Measurements from ENCODE around the gene POLR1A. TPM values are rescaled to one million over a fixed set of nuclear protein-coding genes. Genes with fewer than 3 reads are reported as not detected.

The POLR1A gene
- polyA plus RNA-seq, 4 donors, result 1.4 to 12.6 (median 5.4) TPM

DNA sequence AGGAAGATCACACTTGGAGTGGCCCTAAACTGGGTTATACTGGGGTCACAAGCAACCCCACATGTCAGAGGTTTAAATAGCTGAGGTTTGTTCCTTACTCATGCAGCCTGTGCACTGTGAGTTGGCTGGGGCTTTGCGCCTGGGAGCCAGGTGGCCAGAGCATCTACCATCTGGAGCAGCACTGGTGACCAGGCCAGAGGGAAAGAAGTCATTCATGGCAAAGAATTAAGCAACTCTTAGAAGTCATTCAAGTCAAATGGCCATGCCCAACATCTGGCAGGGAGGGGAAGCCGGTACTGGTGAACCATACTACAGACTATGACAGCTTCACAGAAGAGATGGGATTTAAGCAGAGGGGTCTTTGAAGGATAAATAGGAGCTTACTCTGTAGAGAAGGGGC lies 90.7 kb downstream of the POLR1A start:
- WGBS, 3 donors, result 99 to 100% (median 100%) methylated on average over 2 of the region's 2 CpGs
- H3K4me1 ChIP-seq (ENCODE audit: control insufficient read depth in 3 of 3, insufficient read depth in 2 of 3, low read depth in 1 of 3, low read length in 2 of 3), result no peaks in the 10 kb centered on the region
- no peaks in the 10 kb centered on the region for H3K27me3 ChIP-seq (ENCODE audit: control insufficient read depth in 3 of 3, insufficient read depth in 3 of 3, low read length in 3 of 3)
- peaks cover 0 to 22% of the 10 kb centered on the region in 2 donors for H3K9me3 ChIP-seq (ENCODE audit: control insufficient read depth in 2 of 2, insufficient read depth in 1 of 2, low read depth in 1 of 2, low read length in 1 of 2)
- DNase-seq (no peak), FAIRE-seq (no peak)
- no peak overlapping the region for H3K27ac ChIP-seq (ENCODE audit: low read depth in 1 of 3, low read length in 2 of 3)
- no peak overlapping the region for H3K4me3 ChIP-seq (ENCODE audit: low read depth in 1 of 3, low read length in 3 of 3)
- no peaks in the 10 kb centered on the region for H3K36me3 ChIP-seq (ENCODE audit: control insufficient read depth in 3 of 3, insufficient read depth in 2 of 3, low read depth in 1 of 3, low read length in 3 of 3)

DNA sequence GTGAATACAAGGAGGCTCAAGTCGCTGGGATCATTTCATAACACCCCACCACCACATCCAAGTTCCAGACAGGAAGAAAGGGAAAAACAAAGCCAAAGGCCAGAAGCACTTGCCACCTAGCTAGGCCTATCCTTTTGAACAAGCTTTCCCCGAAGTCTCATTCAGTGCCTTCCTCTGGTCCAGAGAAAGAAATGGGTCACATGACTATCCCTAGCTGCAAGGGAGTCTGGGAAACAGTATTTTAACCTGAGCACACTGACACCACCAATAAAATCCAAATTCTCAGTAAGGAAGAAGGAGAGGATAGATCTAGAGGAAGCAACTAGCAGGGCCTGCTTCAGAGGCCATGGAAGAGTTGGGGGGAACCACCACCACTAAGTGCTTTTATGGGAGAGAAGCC lies 91.2 kb downstream of the POLR1A start:
- H3K4me1 ChIP-seq (ENCODE audit: control insufficient read depth in 3 of 3, insufficient read depth in 2 of 3, low read depth in 1 of 3, low read length in 2 of 3), result no peaks in the 10 kb centered on the region
- no peak for FAIRE-seq
- no peak overlapping the region for H3K27ac ChIP-seq (ENCODE audit: low read depth in 1 of 3, low read length in 2 of 3)
- no peaks in the 10 kb centered on the region for H3K36me3 ChIP-seq (ENCODE audit: control insufficient read depth in 3 of 3, insufficient read depth in 2 of 3, low read depth in 1 of 3, low read length in 3 of 3)
- WGBS, 3 donors, result 78 to 92% (median 81%) methylated on average over 2 of the region's 2 CpGs
- no peaks in the 10 kb centered on the region for H3K27me3 ChIP-seq (ENCODE audit: control insufficient read depth in 3 of 3, insufficient read depth in 3 of 3, low read length in 3 of 3)
- no peak for DNase-seq
- no peak overlapping the region for H3K4me3 ChIP-seq (ENCODE audit: low read depth in 1 of 3, low read length in 3 of 3)
- peaks cover 0 to 22% of the 10 kb centered on the region in 2 donors for H3K9me3 ChIP-seq (ENCODE audit: control insufficient read depth in 2 of 2, insufficient read depth in 1 of 2, low read depth in 1 of 2, low read length in 1 of 2)

DNA sequence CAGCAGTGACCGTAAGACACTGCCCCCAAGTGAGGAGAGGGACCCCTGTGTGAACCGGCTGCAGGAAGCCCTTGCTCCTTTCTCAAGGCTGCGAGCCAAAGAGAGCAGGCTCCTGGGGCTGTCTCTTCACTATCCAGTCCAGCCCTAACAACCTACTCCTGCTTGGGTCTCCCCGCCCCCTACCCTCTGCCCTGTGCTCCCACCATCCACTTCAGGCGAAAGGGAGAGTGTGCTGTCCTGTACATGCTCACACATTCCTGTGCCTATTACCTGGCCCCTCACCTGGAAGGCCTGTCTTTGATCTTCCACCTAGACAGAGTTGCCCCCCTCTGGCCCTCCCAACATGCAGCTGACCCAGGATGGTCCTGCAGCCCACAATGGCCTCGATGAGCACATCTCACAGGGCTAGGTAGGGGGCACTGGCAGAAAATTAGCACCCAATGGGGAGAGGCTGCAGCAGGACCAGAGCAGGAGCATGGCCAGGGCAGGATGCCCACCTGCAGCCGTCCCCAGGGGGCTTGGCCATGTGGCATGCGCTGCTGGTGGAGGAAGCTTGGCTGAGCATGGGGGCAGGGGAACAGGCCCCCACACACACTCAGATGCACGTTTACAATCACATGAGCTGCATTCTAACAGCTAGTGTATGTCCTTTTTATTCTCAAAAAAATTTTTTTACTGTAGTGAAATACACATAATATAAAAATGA lies 93.5 kb downstream of the POLR1A start:
- H3K4me1 ChIP-seq (ENCODE audit: control insufficient read depth in 3 of 3, insufficient read depth in 2 of 3, low read depth in 1 of 3, low read length in 2 of 3), result no peaks in the 10 kb centered on the region
- no peak overlapping the region for H3K27ac ChIP-seq (ENCODE audit: low read depth in 1 of 3, low read length in 2 of 3)
- H3K4me3 ChIP-seq (ENCODE audit: low read depth in 1 of 3, low read length in 3 of 3), result no peak overlapping the region
- H3K27me3 ChIP-seq (ENCODE audit: control insufficient read depth in 3 of 3, insufficient read depth in 3 of 3, low read length in 3 of 3), result no peaks in the 10 kb centered on the region
- H3K36me3 ChIP-seq (ENCODE audit: control insufficient read depth in 3 of 3, insufficient read depth in 2 of 3, low read depth in 1 of 3, low read length in 3 of 3), result no peaks in the 10 kb centered on the region
- WGBS, 3 donors, result 83 to 86% (median 86%) methylated on average over 9 of the region's 9 CpGs
- H3K9me3 ChIP-seq (ENCODE audit: control insufficient read depth in 2 of 2, insufficient read depth in 1 of 2, low read depth in 1 of 2, low read length in 1 of 2), result peaks cover 0 to 27% of the 10 kb centered on the region in 2 donors
- DNase-seq (no peak), FAIRE-seq (no peak)

DNA sequence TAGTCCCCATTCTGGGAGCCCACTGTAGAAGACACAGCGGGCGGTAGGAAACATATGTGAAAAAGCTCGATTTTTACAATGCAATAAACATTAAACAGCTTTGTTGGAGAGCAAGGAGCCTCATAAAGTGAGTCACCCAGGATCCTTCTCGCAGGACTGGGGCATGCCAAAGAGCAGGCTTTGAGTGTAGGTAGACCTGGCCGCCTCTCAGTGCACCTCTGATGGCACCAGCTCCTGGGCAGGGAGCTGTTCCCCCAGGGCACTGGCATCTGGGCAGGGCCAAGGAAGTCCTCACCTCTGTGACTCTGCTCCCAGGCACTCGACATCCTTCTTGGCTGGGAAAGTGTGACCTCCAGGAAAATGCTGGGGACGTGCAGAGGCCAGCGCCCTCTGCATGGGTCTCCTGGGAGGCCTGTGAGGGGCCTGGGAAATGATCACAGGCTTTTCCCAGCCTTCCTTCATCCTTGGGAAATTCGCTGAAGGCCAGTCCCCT lies 94.2 kb downstream of the POLR1A start:
- Histone ChIP-seq H3K27me3 (ENCODE audit: control insufficient read depth in 3 of 3, insufficient read depth in 3 of 3, low read length in 3 of 3) (no peaks in the 10 kb centered on the region), H3K4me1 (ENCODE audit: control insufficient read depth in 3 of 3, insufficient read depth in 2 of 3, low read depth in 1 of 3, low read length in 2 of 3) (no peaks in the 10 kb centered on the region), H3K36me3 (ENCODE audit: control insufficient read depth in 3 of 3, insufficient read depth in 2 of 3, low read depth in 1 of 3, low read length in 3 of 3) (no peaks in the 10 kb centered on the region), H3K27ac (ENCODE audit: low read depth in 1 of 3, low read length in 2 of 3) (no peak overlapping the region), H3K9me3 (ENCODE audit: control insufficient read depth in 2 of 2, insufficient read depth in 1 of 2, low read depth in 1 of 2, low read length in 1 of 2) (peaks cover 0 to 27% of the 10 kb centered on the region in 2 donors), H3K4me3 (ENCODE audit: low read depth in 1 of 3, low read length in 3 of 3) (no peak overlapping the region)
- no peak for FAIRE-seq
- DNase-seq, result peak in 1 of 2 donors; percentile 25
- WGBS, 3 donors, result 63 to 73% (median 70%) methylated on average over 9 of the region's 9 CpGs

DNA sequence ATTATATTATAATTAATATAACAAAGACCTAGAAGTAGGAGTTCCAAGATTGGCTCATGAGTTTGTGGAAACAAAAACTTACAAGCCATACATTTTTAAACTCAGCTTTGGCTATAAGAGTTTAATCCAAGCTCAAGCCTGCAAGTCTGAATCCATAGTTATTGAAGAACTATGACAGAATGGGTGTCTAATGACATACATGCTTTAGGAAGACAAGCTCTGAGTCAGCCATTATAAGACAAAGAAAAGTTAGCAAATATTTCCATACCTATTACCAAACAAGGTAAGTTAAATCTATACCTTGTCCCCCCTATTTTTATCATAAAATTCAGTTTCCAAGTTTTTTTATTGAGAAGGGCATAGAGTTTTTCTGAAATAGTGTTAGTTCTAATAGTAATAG lies 95.6 kb downstream of the POLR1A start:
- no peaks in the 10 kb centered on the region for H3K36me3 ChIP-seq (ENCODE audit: control insufficient read depth in 3 of 3, insufficient read depth in 2 of 3, low read depth in 1 of 3, low read length in 3 of 3)
- H3K27ac ChIP-seq (ENCODE audit: low read depth in 1 of 3, low read length in 2 of 3), result no peak overlapping the region
- H3K4me1 ChIP-seq (ENCODE audit: control insufficient read depth in 3 of 3, insufficient read depth in 2 of 3, low read depth in 1 of 3, low read length in 2 of 3), result no peaks in the 10 kb centered on the region
- no peak for FAIRE-seq
- no peak overlapping the region for H3K4me3 ChIP-seq (ENCODE audit: low read depth in 1 of 3, low read length in 3 of 3)
- H3K27me3 ChIP-seq (ENCODE audit: control insufficient read depth in 3 of 3, insufficient read depth in 3 of 3, low read length in 3 of 3), result no peaks in the 10 kb centered on the region
- DNase-seq, result no peak
- H3K9me3 ChIP-seq (ENCODE audit: control insufficient read depth in 2 of 2, insufficient read depth in 1 of 2, low read depth in 1 of 2, low read length in 1 of 2), result peaks cover 0 to 37% of the 10 kb centered on the region in 2 donors

DNA sequence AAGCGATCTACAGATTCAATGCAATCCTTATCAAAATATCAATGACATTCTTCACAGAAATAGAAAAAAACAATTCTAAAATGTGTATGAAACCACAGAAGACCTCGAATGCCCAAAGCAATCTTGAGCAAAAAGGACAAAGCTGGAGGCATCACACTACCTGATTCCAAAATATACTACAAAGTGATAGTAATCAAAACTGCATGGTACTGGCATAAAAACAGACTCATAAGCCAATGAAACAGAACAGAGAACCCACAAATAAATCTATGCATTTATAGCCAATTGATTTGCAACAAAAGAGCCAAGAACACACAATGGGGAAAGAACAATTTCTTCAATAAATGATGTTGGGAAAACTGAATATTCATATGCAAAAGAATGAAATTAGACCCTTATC lies 99.2 kb downstream of the POLR1A start:
- Histone ChIP-seq H3K9me3 (ENCODE audit: control insufficient read depth in 2 of 2, insufficient read depth in 1 of 2, low read depth in 1 of 2, low read length in 1 of 2) (peaks cover 0 to 18% of the 10 kb centered on the region in 2 donors), H3K36me3 (ENCODE audit: control insufficient read depth in 3 of 3, insufficient read depth in 2 of 3, low read depth in 1 of 3, low read length in 3 of 3) (no peaks in the 10 kb centered on the region), H3K4me3 (ENCODE audit: low read depth in 1 of 3, low read length in 3 of 3) (no peak overlapping the region), H3K4me1 (ENCODE audit: control insufficient read depth in 3 of 3, insufficient read depth in 2 of 3, low read depth in 1 of 3, low read length in 2 of 3) (no peaks in the 10 kb centered on the region), H3K27me3 (ENCODE audit: control insufficient read depth in 3 of 3, insufficient read depth in 3 of 3, low read length in 3 of 3) (no peaks in the 10 kb centered on the region), H3K27ac (ENCODE audit: low read depth in 1 of 3, low read length in 2 of 3) (no peak overlapping the region)
- 72 to 79% (median 75%) methylated on average over 2 of the region's 2 CpGs for WGBS, 3 donors
- no peak for FAIRE-seq
- DNase-seq, result no peak

DNA sequence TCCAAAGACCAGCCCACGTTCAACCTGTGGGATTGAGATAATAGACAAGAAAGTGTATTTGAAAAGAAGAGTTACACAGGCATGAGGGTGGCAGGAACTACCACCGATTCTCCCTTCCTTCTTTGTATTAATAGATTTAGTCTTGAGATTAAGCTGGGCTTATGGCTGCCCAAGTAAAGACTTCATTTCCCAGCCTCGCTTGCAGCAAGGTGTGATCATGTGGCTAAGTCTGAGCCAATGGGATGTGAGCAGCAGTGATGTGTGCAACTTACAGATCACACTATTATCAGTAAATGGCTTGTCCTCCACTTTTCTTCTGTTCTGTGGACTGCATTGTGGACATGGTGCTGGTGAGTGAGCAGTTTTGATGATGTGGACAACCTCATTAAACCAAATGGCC lies 101.7 kb downstream of the POLR1A start:
- no peak for FAIRE-seq
- Histone ChIP-seq H3K4me3 (ENCODE audit: low read depth in 1 of 3, low read length in 3 of 3) (no peak overlapping the region), H3K27me3 (ENCODE audit: control insufficient read depth in 3 of 3, insufficient read depth in 3 of 3, low read length in 3 of 3) (no peaks in the 10 kb centered on the region), H3K27ac (ENCODE audit: low read depth in 1 of 3, low read length in 2 of 3) (no peak overlapping the region), H3K4me1 (ENCODE audit: control insufficient read depth in 3 of 3, insufficient read depth in 2 of 3, low read depth in 1 of 3, low read length in 2 of 3) (peaks cover 0 to 9% (median 2%) of the 10 kb centered on the region in 3 donors), H3K9me3 (ENCODE audit: control insufficient read depth in 2 of 2, insufficient read depth in 1 of 2, low read depth in 1 of 2, low read length in 1 of 2) (peaks cover 0 to 23% of the 10 kb centered on the region in 2 donors), H3K36me3 (ENCODE audit: control insufficient read depth in 3 of 3, insufficient read depth in 2 of 3, low read depth in 1 of 3, low read length in 3 of 3) (no peaks in the 10 kb centered on the region)
- WGBS, 3 donors, result 86 to 91% (median 90%) methylated on average over 3 of the region's 3 CpGs
- DNase-seq, result no peak

DNA sequence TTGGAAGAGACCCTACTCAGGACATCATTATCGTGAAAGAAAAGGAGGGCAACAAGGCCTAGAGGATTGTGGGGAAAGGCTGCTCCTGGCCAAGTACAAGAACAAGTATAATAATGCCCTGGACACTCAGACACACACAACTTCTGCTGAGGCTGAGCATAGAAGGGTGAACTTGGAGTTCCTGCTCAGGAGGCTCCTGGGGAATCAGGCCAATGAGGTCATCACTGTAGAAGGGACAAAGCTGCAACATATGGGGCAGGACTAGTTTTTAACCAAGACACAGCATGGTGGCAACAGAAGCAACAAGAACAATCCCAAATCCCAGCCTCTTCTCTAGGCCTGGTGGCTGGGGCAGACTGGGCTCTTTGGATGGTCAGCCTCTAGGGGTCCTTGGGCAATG lies 102.6 kb downstream of the POLR1A start:
- 82 to 90% (median 88%) methylated on average over 1 of the region's 1 CpG for WGBS, 3 donors
- no peak for DNase-seq

DNA sequence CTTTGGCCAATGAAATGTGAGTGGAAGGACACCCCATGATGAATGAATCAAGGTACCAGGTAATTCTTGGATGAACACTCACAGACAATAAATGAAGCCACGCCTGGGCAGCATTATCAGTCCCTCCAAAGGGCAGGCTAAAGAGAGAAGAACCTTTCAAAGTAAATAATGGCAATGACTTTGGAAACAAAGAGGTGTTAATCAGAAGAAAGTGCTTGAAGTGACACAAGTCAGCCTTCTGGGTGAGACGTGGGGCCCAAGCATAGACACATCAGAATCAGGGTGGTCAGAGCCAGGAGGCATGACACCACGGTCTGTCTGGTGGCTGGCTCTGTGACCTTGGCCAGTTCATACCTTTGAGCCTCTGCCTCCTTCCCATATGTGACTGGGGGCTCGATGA lies 103.3 kb downstream of the POLR1A start:
- 56 to 82% (median 68%) methylated on average over 4 of the region's 4 CpGs for WGBS, 3 donors
- no peak overlapping the region for H3K27ac ChIP-seq (ENCODE audit: low read depth in 1 of 3, low read length in 2 of 3)
- peaks cover 0 to 17% (median 11%) of the 10 kb centered on the region in 3 donors for H3K4me1 ChIP-seq (ENCODE audit: control insufficient read depth in 3 of 3, insufficient read depth in 2 of 3, low read depth in 1 of 3, low read length in 2 of 3)
- H3K36me3 ChIP-seq (ENCODE audit: control insufficient read depth in 3 of 3, insufficient read depth in 2 of 3, low read depth in 1 of 3, low read length in 3 of 3), result no peaks in the 10 kb centered on the region
- H3K9me3 ChIP-seq (ENCODE audit: control insufficient read depth in 2 of 2, insufficient read depth in 1 of 2, low read depth in 1 of 2, low read length in 1 of 2), result peaks cover 0 to 18% of the 10 kb centered on the region in 2 donors
- H3K27me3 ChIP-seq (ENCODE audit: control insufficient read depth in 3 of 3, insufficient read depth in 3 of 3, low read length in 3 of 3), result no peaks in the 10 kb centered on the region
- no peak overlapping the region for H3K4me3 ChIP-seq (ENCODE audit: low read depth in 1 of 3, low read length in 3 of 3)
- FAIRE-seq (no peak), DNase-seq (no peak)

More for the DNA sequence above, 102.6 kb downstream of the POLR1A start:
- H3K27me3 ChIP-seq (ENCODE audit: control insufficient read depth in 3 of 3, insufficient read depth in 3 of 3, low read length in 3 of 3), result no peaks in the 10 kb centered on the region
- H3K27ac ChIP-seq (ENCODE audit: low read depth in 1 of 3, low read length in 2 of 3), result no peak overlapping the region
- H3K36me3 ChIP-seq (ENCODE audit: control insufficient read depth in 3 of 3, insufficient read depth in 2 of 3, low read depth in 1 of 3, low read length in 3 of 3), result no peaks in the 10 kb centered on the region
- H3K4me3 ChIP-seq (ENCODE audit: low read depth in 1 of 3, low read length in 3 of 3), result no peak overlapping the region
- peaks cover 0 to 17% (median 8%) of the 10 kb centered on the region in 3 donors for H3K4me1 ChIP-seq (ENCODE audit: control insufficient read depth in 3 of 3, insufficient read depth in 2 of 3, low read depth in 1 of 3, low read length in 2 of 3)
- FAIRE-seq, result no peak
- H3K9me3 ChIP-seq (ENCODE audit: control insufficient read depth in 2 of 2, insufficient read depth in 1 of 2, low read depth in 1 of 2, low read length in 1 of 2), result peaks cover 0 to 23% of the 10 kb centered on the region in 2 donors

All from small intestine (tissue), 7 donors.